Left forelimb (tissue), 1 donor: ENCODE data around the gene GSE1.

Experiments
- DNase-seq: peaks from one replicate; pipeline ENCODE4 v3.0.0-alpha.2; 2018; ENCODE audit warnings: low spot score

The GSE1 gene

GRCh38 chr16:85612801-85613603 lies at the start of gene GSE1:
TSS of gene GSE1 (plus strand) at chr16:85613322. CDS start at chr16:85613392, 70 bp downstream.
- peak; percentile 88 for DNase-seq

- DNase-seq, result no peak
Observed at GRCh38 chr16:85563515-85564276, 49.4 kb upstream of the GSE1 start.

- no peak for DNase-seq
Observed at GRCh38 chr16:85564277-85565051, 48.7 kb upstream of the GSE1 start.

- no peak for DNase-seq
Observed at GRCh38 chr16:85565340-85565739, 47.8 kb upstream of the GSE1 start.

GRCh38 chr16:85565801-85566526 lies 47.2 kb upstream of the GSE1 start:
- DNase-seq, result no peak

- DNase-seq, result no peak
Observed at GRCh38 chr16:85566561-85567100, 46.5 kb upstream of the GSE1 start.

- DNase-seq, result no peak
Observed at GRCh38 chr16:85567101-85567866, 45.8 kb upstream of the GSE1 start.

GRCh38 chr16:85567935-85568334 lies 45.2 kb upstream of the GSE1 start:
- DNase-seq, result no peak

- no peak for DNase-seq
Observed at GRCh38 chr16:85568519-85568918, 44.6 kb upstream of the GSE1 start.

- DNase-seq, result no peak
Observed at GRCh38 chr16:85569039-85569614, 44.0 kb upstream of the GSE1 start.

- no peak for DNase-seq
Observed at GRCh38 chr16:85569615-85570212, 43.4 kb upstream of the GSE1 start.

- no peak for DNase-seq
Observed at GRCh38 chr16:85570213-85570734, 42.8 kb upstream of the GSE1 start.

GRCh38 chr16:85570735-85571562 lies 42.2 kb upstream of the GSE1 start:
- DNase-seq, result no peak

- DNase-seq, result no peak
Observed at GRCh38 chr16:85571563-85571812, 41.6 kb upstream of the GSE1 start.

GRCh38 chr16:85571813-85572619 lies 41.1 kb upstream of the GSE1 start:
- no peak for DNase-seq

- DNase-seq, result no peak
Observed at GRCh38 chr16:85573045-85573695, 40.0 kb upstream of the GSE1 start.
